ENCODE results near the gene ARF1.

GRCh38 chr1:228095938-228096337 lies 13.4 kb downstream of the ARF1 start:
- TF ChIP-seq GATA4 (IDR thresholded peaks at IDR 0.05; ENCODE audit: borderline replicate concordance, low read depth) (no peak), ZNF580 (CRISPR knock-in tag; IDR thresholded peaks at IDR 0.05; ENCODE audit: borderline replicate concordance, low read depth) (no peak), CTCF (CRISPR knock-in tag; IDR thresholded peaks at IDR 0.05) (no peak), ZBTB44 (CRISPR knock-in tag; IDR thresholded peaks at IDR 0.05) (no peak)
